ENCODE results near the gene SPACA6.
"Not testable (repeated sequence)": the region's sequence is repeated elsewhere in the genome, so short reads cannot be mapped to it uniquely, and the experiment has no call there.

Gene SPACA6

DNA sequence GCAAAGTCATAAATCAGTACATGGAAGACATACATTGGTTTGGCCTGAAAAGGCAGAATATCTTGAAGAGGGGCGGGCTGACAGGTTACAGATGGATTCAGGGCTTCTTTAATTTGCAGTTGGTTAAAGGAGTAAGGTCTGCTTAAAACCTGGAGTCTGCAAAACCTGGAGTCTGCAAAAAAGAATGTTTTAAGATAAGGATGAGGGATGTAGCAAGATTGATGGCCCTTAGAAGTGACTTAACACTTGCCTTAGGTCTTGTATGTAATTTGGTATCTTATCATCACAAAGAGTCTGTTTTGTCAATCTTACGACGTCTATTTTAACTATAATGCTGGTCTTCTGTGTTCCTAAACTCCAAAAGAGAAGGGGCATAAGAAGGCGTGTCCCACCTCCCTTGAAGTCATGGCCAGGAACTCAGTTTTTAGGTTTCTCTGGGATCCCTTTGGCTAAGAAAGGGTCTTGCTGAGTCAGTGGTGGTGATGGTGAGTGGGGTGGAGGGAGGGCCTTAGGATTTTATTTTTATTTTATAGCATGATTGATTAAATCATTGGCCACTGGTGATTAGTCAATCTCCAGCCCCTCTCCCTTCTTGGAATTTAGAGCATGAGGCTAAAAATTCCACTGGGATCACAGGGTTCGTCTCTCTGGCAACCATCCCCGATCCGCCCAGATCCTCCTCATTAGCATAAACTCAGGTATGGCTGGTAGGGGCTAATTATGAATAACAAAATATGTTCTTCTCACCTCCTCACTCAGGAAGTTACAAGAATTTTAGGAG lies 40.8 kb downstream of the SPACA6 start:
- no peak for DNase-seq (ENCODE audit: low read depth, low spot score)

GRCh38 chr19:51735759-51736449 lies 42.8 kb downstream of the SPACA6 start:
- no peak for DNase-seq (ENCODE audit: low read depth, low spot score)

GRCh38 chr19:51737389-51737788 lies 44.3 kb downstream of the SPACA6 start:
- no peak for DNase-seq (ENCODE audit: low read depth, low spot score)

GRCh38 chr19:51737924-51738323 lies 44.8 kb downstream of the SPACA6 start:
- no peak for DNase-seq (ENCODE audit: low read depth, low spot score)

DNA sequence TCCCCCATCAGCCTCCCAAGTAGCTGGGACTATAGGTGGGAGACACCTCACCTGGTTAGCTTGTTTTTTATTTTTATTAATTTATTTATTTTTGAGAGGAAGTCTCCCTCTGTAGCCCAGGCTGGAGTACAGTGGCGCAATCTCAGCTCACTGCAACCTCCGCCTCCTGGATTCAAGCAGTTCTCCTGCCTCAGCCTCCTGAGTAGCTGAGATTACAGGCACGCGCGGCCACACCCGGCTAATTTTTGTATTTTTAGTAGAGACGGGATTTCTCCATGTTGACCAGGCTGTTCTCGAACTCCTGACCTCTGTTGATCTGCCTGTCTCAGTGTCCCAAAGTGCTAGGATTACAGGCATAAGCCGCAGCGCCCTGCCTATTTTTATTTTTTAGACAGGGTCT lies 45.4 kb downstream of the SPACA6 start:
- DNase-seq (ENCODE audit: low read depth, low spot score), result not testable (repeated sequence)

- DNase-seq (ENCODE audit: low read depth, low spot score), result no peak
Measured at GRCh38 chr19:51739466-51740213, 46.5 kb downstream of the SPACA6 start.

GRCh38 chr19:51740356-51740755 lies 47.2 kb downstream of the SPACA6 start:
- no peak for DNase-seq (ENCODE audit: low read depth, low spot score)

- DNase-seq (ENCODE audit: low read depth, low spot score), result no peak
Measured at GRCh38 chr19:51742789-51743188, 49.7 kb downstream of the SPACA6 start.

DNA sequence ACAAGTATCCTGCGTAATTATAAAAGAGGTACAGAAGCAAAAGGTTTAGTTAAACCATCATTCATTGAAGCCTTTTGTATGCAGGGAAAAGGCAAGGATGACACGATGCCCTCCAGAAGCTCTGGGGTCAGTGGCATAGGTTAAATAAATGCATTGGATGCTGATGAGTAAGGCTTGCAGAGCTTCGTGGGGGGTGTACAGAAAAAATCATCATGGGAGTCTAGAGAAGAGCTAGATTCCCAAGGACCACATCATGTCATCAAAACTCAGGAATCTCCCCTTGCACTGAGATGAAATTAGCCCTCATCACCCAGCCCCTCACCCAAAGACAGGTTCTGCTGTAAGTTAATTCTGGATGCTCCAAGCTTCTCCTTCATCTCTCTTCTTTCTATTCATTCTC lies 50.3 kb downstream of the SPACA6 start:
- no peak for DNase-seq (ENCODE audit: low read depth, low spot score)

- no peak for DNase-seq (ENCODE audit: low read depth, low spot score)
Measured at GRCh38 chr19:51746731-51747130, 53.6 kb downstream of the SPACA6 start.

DNA sequence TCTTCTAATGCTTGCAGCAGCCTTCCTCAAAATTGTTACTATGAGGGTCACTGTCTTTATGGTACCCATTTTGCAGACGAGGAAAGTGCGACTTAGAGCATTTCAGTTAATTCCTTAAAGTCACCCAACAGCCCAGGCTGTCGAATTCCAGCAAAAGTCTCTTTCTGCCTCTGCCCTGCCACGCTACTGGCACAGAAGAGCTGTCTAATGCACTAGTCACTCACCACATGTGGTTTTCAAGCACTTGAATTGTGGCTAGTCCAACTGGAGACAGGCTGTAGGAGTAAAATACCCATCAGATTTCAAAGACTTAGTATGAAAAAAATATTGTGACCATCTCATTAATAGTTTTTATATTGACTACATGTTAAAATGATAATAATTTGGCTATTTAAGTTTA lies 56.8 kb downstream of the SPACA6 start:
- DNase-seq (ENCODE audit: low read depth, low spot score), result no peak

GRCh38 chr19:51750400-51751094 lies 57.4 kb downstream of the SPACA6 start:
- no peak for DNase-seq (ENCODE audit: low read depth, low spot score)

DNA sequence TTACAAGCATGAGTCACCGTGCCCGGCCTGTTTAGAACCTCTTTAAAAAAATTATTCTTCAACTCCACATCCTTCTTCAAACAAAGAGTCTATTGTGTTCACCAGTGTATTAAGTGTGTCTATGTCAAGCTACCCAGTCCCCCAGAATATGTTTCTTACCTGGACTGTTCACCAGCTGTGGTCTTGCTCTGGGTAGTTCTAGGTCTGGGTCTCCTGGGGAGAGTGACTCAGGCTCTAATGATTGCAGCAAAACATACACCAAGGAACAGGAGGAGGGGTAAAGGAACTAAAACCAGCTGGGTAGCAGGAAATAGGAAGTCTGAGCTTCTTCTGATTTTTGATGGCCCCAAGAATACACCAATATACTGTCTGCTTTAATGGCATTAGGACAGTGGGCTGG lies 58.5 kb downstream of the SPACA6 start, which contains the start of gene FPR1:
FPR1 (minus strand) TSS at position 224 of the 400 bp plus-strand sequence. CDS start 4,884 bp downstream, outside the sequence.
- DNase-seq (ENCODE audit: low read depth, low spot score), result no peak

DNA sequence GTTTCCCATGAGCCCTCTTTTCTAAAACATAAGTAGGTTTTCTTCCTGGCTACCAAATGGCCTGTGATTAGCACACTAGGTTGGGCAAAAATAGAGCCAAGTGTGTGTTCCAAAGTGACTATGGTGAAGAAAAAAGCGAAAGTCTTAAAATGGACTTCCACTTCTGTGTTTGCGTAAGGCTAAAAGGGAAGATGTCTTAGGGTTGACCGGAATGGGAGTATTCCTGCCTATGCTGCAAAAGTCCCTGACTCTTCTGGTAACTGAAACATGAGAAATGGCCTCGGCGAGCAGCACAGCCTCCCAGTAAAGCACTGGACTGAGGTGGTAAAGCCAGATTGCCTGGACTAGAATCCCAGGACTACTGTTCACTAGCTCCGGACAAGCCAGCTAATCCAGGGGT lies 61.0 kb downstream of the SPACA6 start:
- no peak for DNase-seq (ENCODE audit: low read depth, low spot score)

DNA sequence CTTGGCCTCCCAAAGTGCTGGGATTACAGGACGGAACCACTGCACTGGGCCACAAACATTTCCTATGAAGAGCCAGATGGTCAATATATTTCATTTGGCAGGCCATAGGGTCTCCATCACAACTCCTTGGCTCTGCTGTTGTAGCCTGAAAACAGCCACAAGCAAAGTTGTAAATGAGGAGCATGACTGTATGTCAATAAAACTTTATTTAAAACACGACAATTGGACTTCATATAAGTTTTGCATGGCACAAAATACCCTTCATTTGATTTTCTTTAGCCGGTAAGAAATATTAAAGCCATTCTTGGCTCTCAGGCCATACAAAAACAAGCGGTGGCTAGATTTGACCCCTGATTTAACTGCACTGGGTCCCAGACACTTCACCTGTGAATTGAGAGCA lies 61.6 kb downstream of the SPACA6 start:
- no peak for DNase-seq (ENCODE audit: low read depth, low spot score)
